SJCRH30 (cell line): ENCODE data around the gene NR4A1. TPM values are rescaled to one million over a fixed set of nuclear protein-coding genes. Genes with fewer than 3 reads are reported as not detected.

Source experiments
- DNase-seq, 2 experiments: peaks; one replicate each; pipeline ENCODE4 v3.0.0-alpha.2; 2015 to 2020
- H3K27ac ChIP-seq: fragments of 250-450 bp; sonication (Bioruptor Pico); 2 replicates; pipeline ENCODE4 v1.5.1; 2020; ENCODE audit warnings: mild to moderate bottlenecking, moderate library complexity
- H3K27me3 ChIP-seq: fragments of 250-450 bp; sonication (Bioruptor Pico); 2 replicates; pipeline ENCODE4 v1.5.1; 2020; ENCODE audit warnings: mild to moderate bottlenecking, moderate library complexity
- H3K36me3 ChIP-seq: fragments of 250-450 bp; sonication (Bioruptor Pico); 2 replicates; pipeline ENCODE4 v1.5.1; 2020; ENCODE audit warnings: mild to moderate bottlenecking, moderate library complexity
- H3K4me1 ChIP-seq: fragments of 250-450 bp; sonication (Bioruptor Pico); 2 replicates; pipeline ENCODE4 v1.5.1; 2020; ENCODE audit warnings: mild to moderate bottlenecking, moderate library complexity
- H3K4me3 ChIP-seq: fragments of 250-450 bp; sonication (Bioruptor Pico); 2 replicates; pipeline ENCODE4 v1.5.1; 2020; ENCODE audit warnings: mild to moderate bottlenecking, moderate library complexity
- H3K9me3 ChIP-seq: fragments of 250-450 bp; sonication (Bioruptor Pico); replicated peaks from 2 replicates; pipeline ENCODE4 v1.5.1; 2020; ENCODE audit warnings: mild to moderate bottlenecking, moderate library complexity
- total RNA-seq: library from RNA; depleted of rRNA; stranded (reverse); fragments of >200 nt; shearing (Covaris generic); gene quantifications from 2 replicates; pipeline ENCODE4 v1.2.3, GENCODE V29; 2014

NR4A1 gene
- total RNA-seq, 1 experiment from 2014 or later: 10.0 TPM

GRCh38 chr12:52066346-52067080, 15.3 kb downstream of the NR4A1 start:
- no peaks in the 10 kb centered on the region for H3K36me3 ChIP-seq
- H3K4me1 ChIP-seq: peaks cover 34% of the 10 kb centered on the region
- no peak overlapping the region for H3K27ac ChIP-seq
- H3K27me3 ChIP-seq: no peaks in the 10 kb centered on the region
- H3K4me3 ChIP-seq: no peak overlapping the region
- no peaks in the 10 kb centered on the region for H3K9me3 ChIP-seq
- DNase-seq: no peak

- H3K4me3 ChIP-seq: no peak overlapping the region
- H3K9me3 ChIP-seq: no peaks in the 10 kb centered on the region
- H3K27me3 ChIP-seq: no peaks in the 10 kb centered on the region
- no peak for DNase-seq
- H3K27ac ChIP-seq: no peak overlapping the region
- peaks cover 34% of the 10 kb centered on the region for H3K4me1 ChIP-seq
- 0 out of 2 replicates have a peak, but pooled peaks cover 3% of the 10 kb centered on the region for H3K36me3 ChIP-seq
Measured at GRCh38 chr12:52067081-52067374, 15.8 kb downstream of the NR4A1 start.

DNA sequence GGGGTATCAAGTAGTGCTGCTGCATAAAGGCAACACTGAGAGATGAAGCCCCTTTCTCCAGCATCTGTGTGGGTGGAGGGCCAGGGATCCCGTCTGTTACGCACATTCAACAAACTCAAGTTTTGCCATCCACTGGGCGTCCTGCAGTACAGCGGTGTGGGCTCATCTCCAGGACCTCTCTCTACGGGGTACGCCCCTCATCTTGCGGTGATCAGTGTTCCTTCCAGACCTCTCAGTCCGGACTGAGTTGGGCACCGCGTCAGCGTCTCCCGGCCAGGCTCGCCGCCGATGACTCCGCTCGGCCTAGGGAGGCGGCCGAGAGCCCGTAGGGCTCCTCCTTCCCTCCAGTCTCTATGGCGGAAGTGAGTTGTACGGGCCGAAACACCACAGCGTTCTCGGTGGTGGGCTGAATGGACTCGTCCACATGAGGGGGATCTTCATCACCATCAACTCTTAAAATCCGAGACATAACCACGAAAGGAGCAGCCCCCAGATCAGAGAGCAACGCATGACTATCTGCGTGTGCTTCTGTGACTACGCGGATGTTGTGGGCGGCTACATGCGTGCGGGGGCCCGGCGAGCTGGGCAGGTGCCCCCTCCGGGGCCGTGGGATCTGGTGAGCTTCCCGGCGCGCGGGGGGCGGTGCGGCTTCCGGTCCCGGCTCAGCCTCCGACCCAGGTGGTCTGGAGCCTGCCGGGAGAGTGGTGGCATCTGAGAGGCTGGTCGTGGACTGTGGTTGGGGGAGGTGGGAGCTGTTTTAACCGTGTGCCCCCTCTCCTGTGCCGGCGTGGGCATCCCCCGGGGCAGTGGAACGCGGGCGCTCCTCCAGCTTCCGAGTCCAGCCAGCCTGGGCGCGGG, 18.3 kb downstream of the NR4A1 start, which contains the start of gene ATG101:
Gene ATG101 (plus strand): TSS at position 652 of the 858 bp plus-strand sequence. CDS start 3,673 bp downstream, outside the sequence.
- 0 out of 2 replicates have a peak, but pooled peaks cover 10% of the 10 kb centered on the region for H3K36me3 ChIP-seq
- peak within 1 kb of the TSS; percentile 100 for H3K27ac ChIP-seq
- H3K27me3 ChIP-seq: no peaks in the 10 kb centered on the region
- peak within 1 kb of the TSS; percentile 93 for H3K4me3 ChIP-seq
- peak; percentile 95 to 98 for DNase-seq
- H3K9me3 ChIP-seq: no peaks in the 10 kb centered on the region
- H3K4me1 ChIP-seq: peaks cover 19% of the 10 kb centered on the region; the same call in 1 of the 2 replicates

GRCh38 chr12:52070185-52070925, 19.1 kb downstream of the NR4A1 start:
- no peak for DNase-seq
- Histone ChIP-seq H3K27ac (peak overlapping the region; percentile 100), H3K27me3 (no peaks in the 10 kb centered on the region), H3K4me3 (peak overlapping the region; percentile 93), H3K9me3 (no peaks in the 10 kb centered on the region), H3K36me3 (peaks cover 17% of the 10 kb centered on the region), H3K4me1 (peaks cover 15% of the 10 kb centered on the region; the same call in 1 of the 2 replicates)

- Histone ChIP-seq H3K27ac (no peak overlapping the region), H3K4me3 (no peak overlapping the region), H3K36me3 (peaks cover 34% of the 10 kb centered on the region), H3K9me3 (no peaks in the 10 kb centered on the region), H3K4me1 (peaks cover 15% of the 10 kb centered on the region; the same call in 1 of the 2 replicates), H3K27me3 (no peaks in the 10 kb centered on the region)
- DNase-seq: peak; percentile 71 to 74
Measured at GRCh38 chr12:52073531-52074381, 22.5 kb downstream of the NR4A1 start.

DNA sequence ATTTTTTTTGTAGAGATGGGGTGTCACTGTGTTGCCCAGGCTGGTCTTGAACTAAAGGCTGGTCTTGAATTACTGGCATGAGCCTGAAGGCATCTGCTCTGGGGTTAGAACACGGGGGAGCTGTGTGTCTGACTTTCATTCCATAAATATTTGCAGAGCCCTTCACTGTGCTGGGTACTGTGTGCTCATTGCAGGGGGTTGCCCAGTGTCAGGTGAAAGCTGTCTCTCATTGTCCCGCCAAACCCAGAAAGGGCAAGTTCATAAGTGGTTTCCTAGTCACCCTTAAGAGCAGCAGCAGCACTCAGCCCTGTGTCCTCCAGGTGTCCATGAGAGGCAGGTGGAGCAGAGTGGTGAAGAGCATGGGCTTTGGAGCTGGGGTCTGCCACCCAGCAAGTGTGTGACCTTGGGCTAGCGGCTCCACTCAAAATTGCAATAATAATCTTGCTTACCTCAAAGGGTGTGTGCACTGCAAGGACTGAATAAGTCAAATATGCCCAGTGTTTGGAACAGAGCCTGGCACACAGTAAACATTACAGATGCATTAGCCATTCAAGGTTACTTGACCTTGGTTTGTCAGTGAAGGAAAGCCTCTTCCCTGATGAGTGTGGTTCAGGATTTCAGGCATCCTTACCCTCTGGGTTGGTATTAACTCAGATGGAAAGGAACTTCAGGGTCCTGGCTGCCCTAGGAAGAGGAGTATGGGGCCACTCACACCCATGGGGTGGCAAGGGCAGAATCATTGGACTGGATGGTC, 23.9 kb downstream of the NR4A1 start:
- peaks cover 34% of the 10 kb centered on the region for H3K36me3 ChIP-seq
- no peak overlapping the region for H3K27ac ChIP-seq
- DNase-seq: no peak
- no peaks in the 10 kb centered on the region for H3K27me3 ChIP-seq
- peaks cover 15% of the 10 kb centered on the region; the same call in 1 of the 2 replicates for H3K4me1 ChIP-seq
- H3K4me3 ChIP-seq: no peak overlapping the region
- no peaks in the 10 kb centered on the region for H3K9me3 ChIP-seq

GRCh38 chr12:52076811-52077210, 25.6 kb downstream of the NR4A1 start:
- no peak for DNase-seq
- H3K9me3 ChIP-seq: no peaks in the 10 kb centered on the region
- H3K4me1 ChIP-seq: peaks cover 25% of the 10 kb centered on the region
- H3K4me3 ChIP-seq: no peak overlapping the region
- H3K27me3 ChIP-seq: no peaks in the 10 kb centered on the region
- H3K27ac ChIP-seq: no peak overlapping the region
- H3K36me3 ChIP-seq: peaks cover 32% of the 10 kb centered on the region

DNA sequence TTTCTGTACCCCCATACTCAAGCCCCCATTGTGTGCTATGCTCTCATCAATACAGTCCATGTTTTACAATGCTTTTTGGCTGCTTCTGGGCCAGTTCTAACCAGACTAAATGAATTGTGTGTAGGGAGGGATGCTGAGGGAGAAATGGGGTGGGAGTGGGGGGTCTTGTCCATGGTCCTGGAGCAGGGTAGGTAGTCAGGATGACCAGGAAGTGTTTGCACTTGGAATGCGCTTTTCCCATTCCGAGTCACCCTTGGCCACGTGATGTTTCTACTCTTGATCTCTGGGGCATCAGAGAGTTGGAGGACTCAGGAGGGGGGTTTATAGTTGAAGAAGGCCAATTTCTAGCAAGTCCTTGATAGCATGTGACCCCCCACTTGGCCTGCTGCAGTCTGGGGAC, 27.0 kb downstream of the NR4A1 start:
- Histone ChIP-seq H3K9me3 (no peaks in the 10 kb centered on the region), H3K27me3 (no peaks in the 10 kb centered on the region), H3K4me1 (peaks cover 35% of the 10 kb centered on the region), H3K27ac (no peak overlapping the region), H3K4me3 (no peak overlapping the region), H3K36me3 (peaks cover 31% of the 10 kb centered on the region)
- no peak for DNase-seq

- H3K4me3 ChIP-seq: no peak within 1 kb of the TSS
- H3K36me3 ChIP-seq: peaks cover 22% of the 10 kb centered on the region
- no peak for DNase-seq
- H3K27me3 ChIP-seq: no peaks in the 10 kb centered on the region
- H3K9me3 ChIP-seq: no peaks in the 10 kb centered on the region
- no peak within 1 kb of the TSS for H3K27ac ChIP-seq
- H3K4me1 ChIP-seq: peaks cover 29% of the 10 kb centered on the region
Measured at GRCh38 chr12:52079576-52080402, 28.5 kb downstream of the NR4A1 start, which contains the start of gene SMIM41. Gene SMIM41, plus strand, starts transcription at chr12:52079704. Its CDS starts 76 bp downstream, at chr12:52079780.

DNA sequence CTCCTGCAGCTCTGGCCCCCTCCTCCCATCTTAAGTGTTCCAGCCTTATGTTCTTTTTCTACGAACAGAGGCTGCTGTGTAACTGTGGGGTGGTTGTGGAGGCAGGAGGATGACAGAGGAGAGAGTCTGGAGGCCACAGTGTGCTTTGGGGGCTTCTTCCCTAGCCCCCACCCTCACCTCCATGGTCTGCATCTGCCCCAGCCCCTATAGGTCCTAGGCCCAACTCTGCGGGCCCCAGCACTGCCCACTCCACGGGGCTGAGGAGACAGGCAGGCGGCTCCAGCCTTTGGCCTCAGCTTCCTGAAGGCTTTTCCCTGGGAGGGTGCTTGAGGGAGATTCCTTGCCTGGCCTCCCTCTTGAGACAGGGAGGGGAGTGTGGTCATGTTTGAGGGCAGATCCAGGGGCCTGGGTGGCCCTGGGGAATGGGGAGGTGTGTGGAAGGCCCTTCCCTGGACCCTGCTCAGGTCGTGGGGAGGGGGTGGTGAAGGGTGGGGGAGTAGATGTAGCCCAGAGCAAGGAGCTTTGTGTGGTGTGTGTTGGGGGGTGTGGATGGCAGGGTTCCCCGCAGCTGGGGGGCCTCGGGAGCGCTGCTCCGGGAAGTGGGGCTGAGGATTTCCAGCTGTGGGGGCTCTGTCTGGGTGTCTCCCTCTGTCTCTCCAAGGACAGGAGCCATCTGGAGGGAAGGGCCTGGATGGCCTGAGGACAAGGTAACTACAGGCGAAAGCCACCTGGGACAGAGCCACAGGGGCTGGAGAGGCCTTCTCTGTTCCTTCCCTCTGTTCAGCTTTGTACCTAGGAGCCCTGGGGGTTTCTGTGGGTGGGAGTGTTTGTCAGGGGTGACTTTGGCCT, 29.4 kb downstream of the NR4A1 start:
- Histone ChIP-seq H3K4me1 (peaks cover 29% of the 10 kb centered on the region), H3K36me3 (peaks cover 14% of the 10 kb centered on the region; the same call in 1 of the 2 replicates), H3K27ac (no peak overlapping the region; the same call in 1 of the 2 replicates), H3K4me3 (no peak overlapping the region), H3K27me3 (peaks cover 2% of the 10 kb centered on the region; the same call in 1 of the 2 replicates), H3K9me3 (no peaks in the 10 kb centered on the region)
- no peak for DNase-seq

DNA sequence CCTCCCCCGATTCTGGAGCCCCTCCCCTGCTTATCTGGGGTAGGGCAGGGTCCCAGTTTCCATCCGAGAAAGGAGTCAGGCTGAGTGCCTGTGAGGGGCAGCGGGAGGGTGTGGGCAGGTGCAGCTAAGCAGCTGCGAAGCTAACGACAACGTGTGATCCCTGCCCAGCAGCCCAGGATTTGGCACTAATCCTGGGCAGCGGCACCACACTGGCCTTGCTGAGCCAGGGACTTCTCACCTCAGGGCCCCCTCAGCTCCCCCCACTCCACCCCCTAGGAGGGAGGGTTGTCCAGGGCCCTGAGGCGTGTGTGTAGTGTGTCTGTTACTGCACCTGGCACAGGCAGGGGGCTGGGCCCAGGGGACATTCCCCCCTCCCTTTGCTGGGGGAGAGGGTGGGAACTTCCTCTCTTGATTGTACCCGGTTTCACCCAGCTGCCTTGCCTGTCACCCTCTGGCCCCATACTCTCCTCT, 30.1 kb downstream of the NR4A1 start:
- DNase-seq: peak; percentile 80 to 87
- Histone ChIP-seq H3K4me3 (no peak overlapping the region), H3K27ac (peak overlapping the region; percentile 8)

More for the DNA sequence above, 30.1 kb downstream of the NR4A1 start:
- Histone ChIP-seq H3K27me3 (peaks cover 9% of the 10 kb centered on the region), H3K9me3 (no peaks in the 10 kb centered on the region), H3K36me3 (peaks cover 9% of the 10 kb centered on the region; the same call in 1 of the 2 replicates), H3K4me1 (peaks cover 29% of the 10 kb centered on the region)
